ENCODE measurements around the gene C1orf226.

The C1orf226 gene

DNA sequence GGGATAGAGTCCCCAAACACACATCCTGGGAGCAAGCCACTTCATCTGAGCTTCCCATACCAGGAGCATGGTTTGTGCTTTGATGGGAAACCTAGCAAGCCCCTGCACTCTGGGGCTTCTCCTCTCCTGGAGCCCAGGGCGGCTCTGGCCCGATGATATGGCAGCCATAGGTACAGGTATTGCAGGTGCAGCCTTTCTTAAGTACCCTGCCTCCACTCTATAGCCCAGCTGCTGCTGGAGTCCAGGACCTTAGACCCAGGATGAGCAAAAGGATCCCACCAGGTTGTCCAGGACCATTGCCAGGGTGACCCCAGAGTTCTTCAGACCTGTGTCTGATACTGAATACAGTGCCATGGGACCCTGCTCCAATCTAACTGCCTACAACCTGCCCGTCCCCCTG lies 4.2 kb downstream of the C1orf226 start:
- no peak for DNase-seq

DNA sequence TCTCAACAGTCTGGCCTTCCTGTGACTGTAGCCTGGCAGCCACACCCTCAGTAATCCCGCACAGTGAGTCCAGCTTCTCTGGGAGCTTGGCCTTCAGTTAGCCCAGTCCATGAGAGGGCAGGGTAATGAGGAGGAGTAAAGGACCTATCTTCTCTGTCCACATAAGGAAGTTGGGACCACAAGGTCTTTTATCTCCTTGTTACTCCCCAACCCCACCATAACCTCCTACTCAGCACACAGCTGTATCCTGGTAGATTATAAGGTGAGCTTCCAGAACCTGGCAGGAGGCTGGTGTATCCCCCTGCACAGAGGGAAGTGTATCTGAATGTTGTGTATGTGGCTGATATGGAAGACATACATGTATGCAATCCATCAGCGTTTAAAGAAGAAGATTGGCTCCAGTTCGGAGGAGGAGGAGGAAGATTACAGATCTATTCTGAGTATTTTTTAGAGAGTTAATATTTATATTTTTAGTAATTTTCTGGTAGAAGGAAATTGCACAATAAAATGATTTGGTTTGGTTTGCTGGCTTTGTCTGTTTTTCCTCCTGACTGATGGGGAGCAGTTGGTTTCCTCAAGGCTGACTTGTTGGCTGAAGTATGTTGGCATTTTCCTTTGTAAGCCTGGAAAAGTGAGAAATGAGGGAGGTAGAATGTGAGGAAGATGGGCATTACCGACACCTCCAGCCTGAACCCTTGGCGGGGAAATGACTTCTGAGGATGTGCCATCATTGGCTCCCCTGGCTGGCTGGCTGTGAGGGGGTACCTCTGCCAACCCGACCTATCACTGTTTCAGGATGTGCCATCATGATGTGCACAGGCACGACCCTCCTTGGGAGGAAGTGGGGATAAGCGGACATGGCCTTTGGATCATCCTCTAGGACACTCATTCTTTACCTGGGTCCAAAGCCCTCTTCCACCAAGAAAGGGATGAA lies 5.0 kb downstream of the C1orf226 start:
- DNase-seq = no peak

DNA sequence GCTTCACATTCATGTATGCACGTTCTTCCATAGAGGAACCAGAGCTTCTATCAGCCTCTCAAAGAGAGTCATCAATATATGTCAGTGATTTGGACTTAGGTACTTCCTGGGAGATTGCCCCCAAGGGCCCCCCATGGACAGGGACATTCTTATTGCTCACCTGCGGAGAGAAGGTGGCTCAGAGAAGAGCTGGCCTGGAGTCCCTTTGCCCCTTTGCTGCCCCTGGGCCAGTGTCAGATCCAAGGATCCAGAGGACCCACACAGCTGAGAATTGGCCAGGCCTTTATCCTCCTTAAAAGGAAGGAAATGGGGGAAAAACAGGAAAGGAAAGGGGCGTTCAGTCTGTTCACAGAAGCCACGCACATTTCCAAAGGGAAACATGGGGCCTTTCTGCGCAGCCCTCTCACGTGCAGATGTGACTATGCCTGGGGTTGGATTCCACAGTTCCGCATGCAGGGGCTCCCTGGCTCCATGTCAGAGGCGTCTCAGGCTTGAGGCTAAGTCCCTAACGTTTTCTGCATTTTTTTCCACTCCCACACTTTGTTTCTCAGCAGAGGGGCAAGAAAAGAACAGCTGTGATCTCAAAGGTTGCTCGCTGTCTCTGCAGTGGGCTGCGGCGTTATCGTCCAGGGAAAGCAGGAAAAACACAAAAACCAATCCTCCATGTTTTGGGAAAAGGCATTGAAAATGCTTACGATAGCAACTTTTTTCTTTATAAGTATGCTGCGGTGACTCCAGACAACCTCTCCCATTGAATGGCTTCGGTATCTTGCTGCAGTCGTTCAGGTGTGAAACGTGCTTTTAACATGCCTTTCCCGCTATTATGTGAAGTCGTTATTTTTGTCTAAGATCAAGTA lies 5.9 kb downstream of the C1orf226 start:
- DNase-seq = no peak

DNA sequence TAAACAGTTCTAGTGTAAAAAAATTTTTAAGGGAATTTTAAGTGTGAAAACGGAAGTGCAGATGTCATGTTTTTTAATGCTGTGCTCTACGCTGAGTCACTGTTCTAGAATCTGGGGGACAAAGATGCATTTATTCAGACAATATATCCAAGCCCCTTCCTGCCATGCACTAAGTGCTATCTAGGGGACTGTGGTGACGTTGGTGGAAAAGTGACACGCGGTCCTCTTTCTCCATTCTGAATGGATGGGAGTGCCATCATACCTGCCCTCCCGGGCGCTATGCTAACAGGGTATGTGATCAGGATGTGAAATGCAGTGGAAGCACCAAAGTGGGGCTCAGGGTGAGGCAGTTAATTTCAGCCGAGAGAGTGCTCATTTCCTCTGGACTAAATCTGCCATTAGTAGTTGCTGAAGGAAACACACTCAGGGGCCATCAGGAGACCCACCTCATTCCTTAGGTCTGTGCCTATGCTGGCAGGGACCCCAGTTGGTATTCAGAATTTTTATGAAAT lies 6.6 kb downstream of the C1orf226 start:
- no peak for DNase-seq

DNA sequence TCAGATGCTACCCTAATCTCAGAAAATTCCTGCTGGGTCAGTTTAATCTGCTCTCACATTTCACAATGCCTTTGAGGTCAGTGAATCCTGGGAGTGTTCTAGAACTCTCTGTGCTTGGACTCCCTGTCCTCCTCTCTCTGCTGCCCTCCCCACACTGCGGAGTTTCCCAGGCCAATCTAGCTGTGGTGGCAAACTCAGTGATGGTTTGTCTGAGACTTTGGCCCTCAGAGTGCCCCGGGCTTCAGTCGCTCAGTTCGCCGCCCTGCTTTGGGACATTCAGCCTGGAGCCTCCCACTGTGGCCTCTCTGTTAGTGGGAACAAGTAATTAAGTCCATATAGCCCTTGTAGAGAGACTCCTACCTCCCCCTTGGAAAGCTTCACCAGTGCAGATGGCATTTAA lies 7.1 kb downstream of the C1orf226 start:
- no peak for DNase-seq

DNA sequence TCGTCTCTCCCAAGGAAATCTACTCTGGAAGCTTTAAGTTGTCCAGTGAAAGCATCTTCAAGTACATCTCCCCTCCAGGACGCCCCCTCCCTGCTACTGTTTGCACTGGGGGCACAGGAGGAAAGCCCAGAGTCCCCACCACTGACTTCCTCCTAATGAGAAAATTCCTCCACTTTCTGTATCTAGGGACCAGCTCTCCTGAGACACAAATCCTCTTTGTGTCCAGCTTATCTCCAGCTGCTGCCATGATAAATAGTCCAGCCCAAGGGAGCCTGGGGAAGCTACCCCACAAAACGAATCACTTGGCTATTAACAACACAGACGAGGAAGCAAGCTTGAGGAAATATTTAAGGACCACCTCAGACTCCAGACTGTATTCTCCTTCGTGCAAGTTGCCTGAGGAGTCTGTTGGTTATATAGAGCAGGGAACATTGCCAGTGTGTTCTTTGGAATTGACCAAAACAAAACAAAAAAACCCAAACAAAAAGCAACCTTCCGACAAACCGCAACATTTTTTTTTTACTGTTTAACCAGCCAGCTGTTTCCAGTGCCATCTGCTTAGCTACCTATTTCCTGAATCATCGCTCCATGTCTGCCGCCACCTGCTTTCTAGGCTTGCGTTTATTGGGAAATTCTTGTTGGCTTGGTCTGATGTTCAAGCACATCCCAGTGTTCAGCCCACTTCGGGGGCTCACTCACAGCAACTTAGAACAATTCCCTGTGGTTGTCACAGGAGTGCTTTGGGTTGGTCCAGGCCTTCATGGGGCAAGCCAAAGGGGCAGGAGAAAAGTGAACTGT lies 7.7 kb downstream of the C1orf226 start:
- no peak for DNase-seq

DNA sequence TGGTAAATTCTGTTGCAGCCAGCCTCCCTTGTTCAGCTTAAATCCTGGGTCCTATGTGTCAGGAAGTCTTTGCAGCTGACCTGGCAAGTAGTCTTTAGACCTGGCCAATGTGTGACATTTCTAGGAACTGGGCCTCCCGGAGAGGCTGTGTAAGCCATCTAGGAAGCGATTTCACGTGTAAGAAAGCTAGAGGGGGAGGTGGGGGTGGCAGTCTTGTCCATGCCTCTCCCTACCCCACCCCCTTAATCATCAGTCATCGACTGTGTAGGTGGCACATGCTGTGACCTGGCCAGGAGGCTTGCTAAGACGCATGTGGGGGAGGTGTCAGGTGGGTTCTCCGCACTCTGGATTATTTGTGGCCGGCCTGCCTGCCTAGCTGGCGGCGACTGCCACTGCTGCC lies 8.4 kb downstream of the C1orf226 start:
- DNase-seq = no peak

DNA sequence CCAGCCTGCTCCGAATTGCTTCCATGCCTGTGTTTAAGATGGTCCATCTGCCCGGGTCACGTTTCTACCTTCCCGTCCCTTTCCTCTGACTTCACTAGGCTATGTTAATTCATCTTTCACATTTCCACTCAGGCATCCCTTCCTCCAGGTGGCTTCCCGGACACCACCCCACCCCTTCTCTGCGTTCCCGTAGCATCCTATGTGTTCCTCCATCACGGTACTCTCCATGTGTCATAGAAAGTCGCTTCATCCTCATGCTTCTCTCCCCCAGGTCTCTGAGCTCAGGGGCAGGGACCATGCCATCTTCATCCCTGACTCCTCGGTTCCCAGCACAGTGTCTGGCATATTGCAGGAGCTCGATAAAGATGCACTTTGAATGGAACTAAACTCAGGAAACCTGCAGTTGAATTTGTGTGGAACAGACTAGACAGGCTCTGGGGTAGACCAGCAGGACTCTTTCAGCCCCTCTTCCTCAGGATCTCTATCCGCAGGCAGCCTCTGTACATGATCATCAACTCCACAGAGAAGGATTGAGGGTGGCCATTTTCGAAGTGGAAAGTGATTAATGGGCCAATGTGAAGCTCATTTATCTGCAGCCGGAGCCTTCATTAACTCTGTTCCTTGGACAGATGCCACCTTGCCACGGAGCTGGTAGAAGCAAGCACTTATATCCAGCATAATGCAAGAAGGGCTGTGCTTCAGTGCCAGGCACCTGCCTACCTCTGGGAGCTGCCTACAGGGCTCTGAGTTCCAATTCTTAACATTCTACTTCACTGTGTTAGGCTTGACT lies 9.1 kb downstream of the C1orf226 start:
- no peak for DNase-seq

DNA sequence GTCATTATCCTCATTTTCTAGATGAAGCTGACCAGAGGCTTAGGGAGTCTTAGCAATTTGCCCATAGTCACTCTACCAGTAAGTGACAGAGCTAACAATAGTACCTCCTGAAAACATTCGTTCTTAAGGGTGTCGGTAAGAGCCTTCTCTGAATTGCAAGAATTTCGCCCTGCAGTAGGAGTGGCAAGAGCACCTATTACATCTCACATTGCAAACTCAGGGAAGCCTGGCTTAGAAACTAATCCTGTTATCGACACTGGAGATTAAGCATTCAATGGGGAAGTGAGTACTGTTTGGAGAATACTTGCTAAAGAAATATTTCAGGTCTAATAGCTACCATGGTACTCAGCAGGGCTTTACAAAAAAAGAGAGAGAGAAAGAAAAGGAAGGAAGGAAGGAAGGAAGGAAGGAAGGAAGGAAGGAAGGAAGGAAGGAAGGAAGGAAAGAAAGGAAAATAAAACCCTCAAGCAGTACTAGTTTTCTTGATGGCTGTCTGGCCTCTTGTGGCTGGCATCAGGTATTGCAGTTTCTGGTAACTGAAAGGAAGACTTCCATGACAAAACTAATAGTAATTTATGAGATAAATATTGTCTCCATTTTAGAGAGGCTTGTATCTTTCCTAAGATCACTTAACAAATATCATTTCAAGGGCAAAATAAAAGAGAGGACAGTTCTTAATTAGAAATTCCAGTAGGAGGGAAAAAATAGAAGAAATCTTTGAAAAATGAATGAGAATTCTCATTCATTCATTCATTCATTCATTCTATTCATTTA lies 10.4 kb downstream of the C1orf226 start:
- DNase-seq = peak; percentile 8

DNA sequence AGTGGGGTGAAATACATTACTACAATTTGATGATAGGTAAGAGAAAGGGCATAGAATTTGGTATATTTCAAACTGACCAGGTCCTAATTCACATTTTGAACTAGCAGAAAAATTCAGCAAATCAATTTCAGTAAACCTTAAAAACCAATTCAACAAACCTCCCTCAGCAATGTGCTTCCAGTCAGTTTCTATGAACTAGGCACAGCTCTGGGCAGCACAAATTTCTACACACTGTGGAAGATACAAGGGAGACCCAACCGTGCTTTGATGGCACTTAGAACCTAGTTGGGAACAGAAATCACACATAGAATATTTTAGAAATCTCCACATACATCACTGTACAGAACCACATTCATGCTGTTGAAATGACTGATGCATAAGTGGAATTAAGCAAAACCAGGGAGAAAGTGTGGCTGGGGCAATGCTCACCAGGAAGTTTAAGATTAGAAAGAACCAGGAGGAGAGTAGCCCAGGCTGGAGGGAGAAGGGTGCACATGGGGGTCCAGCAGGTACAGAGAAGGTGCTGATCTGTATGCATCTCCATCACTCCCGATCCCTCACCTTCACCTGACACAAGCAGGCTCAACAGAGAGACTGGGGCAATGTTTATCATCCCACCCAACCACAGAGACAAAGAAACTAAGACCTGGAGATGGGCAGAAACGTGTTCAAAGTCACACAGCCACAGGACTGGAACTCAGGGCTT lies 14.8 kb downstream of the C1orf226 start:
- DNase-seq = no peak

DNA sequence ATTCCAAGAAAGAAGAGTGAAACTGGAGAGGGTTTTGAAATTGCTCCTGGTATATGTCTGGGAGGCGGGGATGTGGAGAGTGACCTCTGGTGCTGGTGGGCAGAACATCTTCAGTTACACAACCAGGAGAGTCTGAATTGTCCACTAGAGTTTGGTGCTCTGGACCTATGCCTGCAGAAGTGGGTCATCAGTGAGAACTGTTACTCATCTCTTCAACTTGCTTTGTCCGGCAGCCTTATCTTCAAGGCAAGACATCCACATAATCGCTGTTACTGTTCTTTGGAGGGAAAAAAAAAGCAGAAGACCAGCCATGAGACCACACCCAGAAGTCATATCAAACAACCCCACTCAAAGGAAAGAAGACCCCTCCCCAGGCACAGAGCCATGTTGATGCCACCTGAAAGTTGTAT lies 15.5 kb downstream of the C1orf226 start:
- no peak for DNase-seq

DNA sequence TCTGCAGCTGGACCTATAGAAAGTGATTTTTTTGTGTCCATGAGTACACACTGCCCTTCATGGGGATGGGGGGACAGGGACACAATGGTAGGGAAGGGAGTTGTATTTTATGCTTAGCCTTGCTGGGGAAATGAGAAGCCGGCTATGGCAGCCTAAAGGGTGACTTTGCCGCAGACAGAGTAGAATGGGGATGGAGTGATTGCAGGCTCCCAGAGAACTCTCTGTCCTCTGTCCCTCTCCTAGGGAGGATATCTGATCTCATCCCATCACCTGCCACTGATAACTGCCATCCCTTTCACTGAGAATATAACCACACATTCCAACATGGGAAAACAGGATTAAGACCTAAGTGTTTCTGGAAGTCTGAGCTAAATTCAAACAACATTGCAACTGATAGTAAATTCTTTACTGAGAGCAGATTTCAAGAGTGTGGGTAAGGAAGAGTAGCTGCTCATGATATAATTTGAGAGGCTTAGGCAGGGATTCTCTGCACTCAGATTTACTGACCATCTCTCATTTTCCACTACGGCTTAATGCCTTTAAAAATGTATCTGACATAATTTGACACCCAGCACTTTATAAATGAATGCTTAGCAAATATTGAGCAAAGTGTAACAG lies 16.5 kb downstream of the C1orf226 start:
- no peak for DNase-seq

DNA sequence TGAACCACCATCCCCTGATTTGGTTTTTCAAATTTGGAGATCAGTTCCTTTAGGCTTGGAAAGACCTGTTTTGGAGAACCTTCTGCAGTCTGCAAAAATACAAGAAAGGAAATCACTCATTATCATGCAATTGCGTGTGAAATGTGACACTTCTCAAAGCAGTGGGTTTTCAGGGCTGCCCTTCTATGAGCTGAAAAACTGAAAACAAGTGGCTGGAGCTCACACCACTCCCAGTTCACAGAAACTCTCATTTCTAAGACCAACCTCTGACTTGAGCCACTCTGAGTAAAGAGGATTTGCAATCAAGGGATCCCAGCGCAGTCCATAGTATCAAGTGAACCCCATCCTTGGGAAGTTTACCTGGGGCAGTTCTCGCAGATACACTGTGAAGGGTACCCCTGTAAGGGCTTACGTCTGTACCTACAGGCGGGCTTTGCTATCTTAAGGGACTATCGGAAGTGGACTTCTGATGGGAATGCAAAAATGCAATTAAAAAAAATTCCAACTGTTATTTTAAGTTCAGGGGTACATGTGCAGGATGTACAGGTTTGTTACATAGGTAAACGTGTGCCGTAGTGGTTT lies 17.6 kb downstream of the C1orf226 start:
- DNase-seq = no peak

DNA sequence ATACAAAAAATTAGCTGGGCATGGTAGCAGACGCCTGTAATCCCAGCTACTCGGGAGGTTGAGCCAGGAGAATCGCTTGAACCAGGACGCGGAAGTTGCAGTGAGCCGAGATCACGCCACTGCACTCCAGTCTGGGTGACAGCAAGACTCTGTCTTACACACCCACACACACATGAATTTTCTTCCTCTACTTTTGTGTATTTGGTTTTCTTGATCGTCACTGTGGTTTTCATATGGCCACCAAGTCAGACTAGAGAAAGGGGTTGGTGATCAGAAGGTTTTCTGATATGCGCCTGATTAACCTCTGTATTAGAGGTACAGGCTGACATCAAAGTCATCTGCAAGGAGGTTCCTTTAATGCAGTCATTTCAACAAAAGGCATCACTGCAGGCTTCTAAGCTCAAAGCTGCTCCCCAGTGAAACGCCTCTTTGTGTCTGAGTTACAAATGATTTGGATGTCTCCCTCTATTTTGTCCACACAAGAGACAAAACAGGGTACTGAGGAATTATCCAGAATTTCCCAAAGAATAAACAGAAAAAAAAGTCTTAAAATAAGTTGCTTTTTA lies 19.3 kb downstream of the C1orf226 start:
- DNase-seq = no peak

DNA sequence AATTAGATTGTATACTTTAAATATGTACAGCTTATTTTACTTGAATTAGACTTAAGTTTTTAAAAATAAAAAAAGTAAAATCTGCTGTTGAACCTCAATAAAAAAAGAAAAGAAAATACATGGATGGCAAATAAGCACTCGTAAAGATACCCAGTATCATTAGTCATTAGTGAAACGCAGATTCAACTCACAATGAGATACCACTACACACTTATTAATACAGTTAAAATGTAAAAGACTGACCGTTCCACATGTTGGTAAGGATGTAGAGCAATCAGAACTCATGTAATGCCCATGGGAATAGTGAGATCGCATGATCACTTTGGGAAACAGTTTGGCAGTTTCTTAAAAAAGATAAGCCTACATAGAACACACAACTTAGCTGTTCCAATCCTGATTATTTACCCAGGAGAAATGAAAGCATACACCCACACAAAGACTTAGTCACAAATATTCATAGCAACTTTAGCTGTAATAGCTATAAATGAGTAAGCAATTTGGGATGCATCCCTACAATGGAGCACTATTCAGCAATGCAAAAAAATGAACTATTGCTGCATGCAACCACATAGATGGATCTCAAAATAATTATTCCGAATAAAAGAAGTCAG lies 23.1 kb downstream of the C1orf226 start:
- no peak for DNase-seq

DNA sequence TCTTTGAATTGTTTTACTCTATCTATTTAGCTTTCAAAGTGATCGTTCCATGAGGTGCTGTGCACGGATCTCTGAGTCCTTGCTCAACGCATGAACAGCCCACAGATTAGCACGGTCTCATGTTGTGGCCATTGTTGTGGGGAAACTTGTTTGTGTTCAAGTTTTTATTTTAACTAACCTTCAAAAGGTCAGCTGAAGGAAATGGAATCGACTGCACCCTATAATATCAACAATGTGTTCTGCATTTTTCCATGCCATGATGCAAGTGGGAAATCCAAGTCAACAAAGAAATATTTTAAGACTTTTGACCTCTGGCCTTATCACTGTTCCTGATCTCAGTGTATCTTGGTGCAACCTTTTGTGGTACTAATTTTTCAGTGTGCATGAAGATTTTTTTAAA lies 24.3 kb downstream of the C1orf226 start:
- no peak for DNase-seq

DNA sequence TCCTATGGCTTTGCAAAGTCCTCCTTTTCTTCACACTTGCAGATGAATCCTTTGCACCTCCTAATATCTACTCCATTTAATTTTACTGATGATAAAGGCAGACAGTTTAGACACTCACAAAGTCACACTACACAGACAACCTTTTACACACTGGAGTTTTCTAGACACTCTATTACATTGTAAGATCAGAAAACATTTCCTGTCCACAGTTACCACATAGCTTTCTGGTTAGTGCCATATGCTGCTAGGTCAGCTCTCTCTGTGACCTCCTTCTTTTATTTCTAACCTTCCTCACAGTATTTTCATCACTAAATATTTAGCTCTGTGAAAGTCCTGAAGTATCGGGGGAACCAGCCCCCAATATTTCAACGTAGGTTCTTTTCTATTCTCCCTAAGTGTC lies 25.3 kb downstream of the C1orf226 start:
- no peak for DNase-seq

DNA sequence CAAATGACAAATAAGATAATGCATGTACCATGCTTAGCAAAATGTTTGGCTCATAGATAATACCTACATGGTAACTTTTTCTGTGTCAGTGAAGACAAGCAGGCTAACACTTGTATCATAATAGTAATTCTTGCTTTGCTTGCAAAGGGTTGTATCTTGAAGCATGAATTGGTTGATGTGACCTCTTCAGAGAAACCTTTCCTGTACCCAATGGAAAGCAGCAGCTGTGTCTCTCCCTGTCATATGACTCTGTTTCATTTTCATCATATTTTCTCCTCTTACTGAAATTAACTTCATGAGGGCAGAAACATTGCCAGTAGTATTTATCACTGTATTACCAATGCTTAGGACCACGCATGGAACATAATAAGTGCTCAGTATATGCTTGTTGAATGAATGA lies 26.0 kb downstream of the C1orf226 start:
- DNase-seq = no peak

DNA sequence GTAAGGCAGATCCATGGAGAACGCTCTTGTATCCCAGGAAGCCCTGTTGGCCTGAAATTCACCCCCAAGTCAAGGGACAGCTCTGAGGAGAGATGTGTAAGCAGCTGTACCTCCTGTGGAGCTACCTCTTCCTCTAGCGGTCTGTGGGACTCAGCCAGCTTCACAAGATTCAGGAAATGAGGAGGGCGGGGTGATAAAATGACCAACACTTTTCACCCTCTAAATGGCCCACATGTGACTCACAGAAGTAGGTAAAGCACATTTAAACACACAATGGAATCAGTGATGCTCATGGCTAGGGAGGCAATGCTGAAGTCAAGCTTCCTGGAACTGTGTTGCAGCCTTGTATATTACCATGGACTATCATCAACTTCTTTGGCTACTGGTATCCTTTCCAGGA lies 30.5 kb downstream of the C1orf226 start, which contains the start of gene SH2D1B:
Gene SH2D1B (minus strand): TSS at position 135 of the 400 bp plus-strand sequence. CDS start 120 bp downstream, at position 15.
- DNase-seq = no peak
